ENCODE data around the gene TTC38.

TTC38 gene

GRCh38 chr22:46327691-46328465 lies 60.1 kb downstream of the TTC38 start:
- no peak overlapping the region for H3K4me3 ChIP-seq (ENCODE audit: low read depth, low read length)
- no peaks in the 10 kb centered on the region for H3K9me3 ChIP-seq (ENCODE audit: severe bottlenecking)
- no peak for DNase-seq
- no peak overlapping the region for H3K27ac ChIP-seq
- no peak for TF ChIP-seq CTCF (IDR thresholded peaks at IDR 0.05; ENCODE audit: low read depth, low read length)
- H3K36me3 ChIP-seq, result peaks cover 86% of the 10 kb centered on the region
- no peaks in the 10 kb centered on the region for H3K27me3 ChIP-seq (ENCODE audit: insufficient read depth, low read depth, severe bottlenecking)

- TF ChIP-seq CTCF (IDR thresholded peaks at IDR 0.05; ENCODE audit: low read depth, low read length), result no peak
- Histone ChIP-seq H3K9me3 (ENCODE audit: severe bottlenecking) (no peaks in the 10 kb centered on the region), H3K4me3 (ENCODE audit: low read depth, low read length) (no peak overlapping the region), H3K27ac (no peak overlapping the region), H3K36me3 (peaks cover 84% of the 10 kb centered on the region), H3K27me3 (ENCODE audit: insufficient read depth, low read depth, severe bottlenecking) (no peaks in the 10 kb centered on the region)
- DNase-seq, result no peak
These were observed 61.0 kb downstream of the TTC38 start for GRCh38 chr22:46328797-46329196.

DNA sequence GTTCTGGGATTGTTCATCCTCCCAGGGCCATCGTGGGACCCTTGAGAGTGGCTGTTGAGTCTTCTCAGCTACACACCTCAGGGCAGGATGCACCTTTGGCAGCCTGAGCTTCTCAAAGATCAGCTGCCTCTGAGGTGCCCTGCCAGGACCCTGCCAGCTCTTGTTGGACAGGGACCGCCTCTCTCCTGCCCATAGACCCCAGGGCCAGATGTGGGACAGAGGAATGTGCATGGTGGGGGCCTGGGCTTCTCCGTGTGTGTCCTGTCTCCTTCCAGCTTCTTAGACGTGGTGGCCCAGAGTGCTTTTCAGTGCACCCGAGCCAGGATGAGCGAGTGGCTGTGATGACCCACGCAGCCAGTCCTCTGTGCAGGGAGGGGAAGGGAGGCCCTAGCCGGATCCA lies 61.8 kb downstream of the TTC38 start:
- TF ChIP-seq CTCF (IDR thresholded peaks at IDR 0.05; ENCODE audit: low read depth, low read length), result no peak
- DNase-seq, result no peak
- Histone ChIP-seq H3K4me3 (ENCODE audit: low read depth, low read length) (no peak overlapping the region), H3K36me3 (peaks cover 77% of the 10 kb centered on the region), H3K27ac (no peak overlapping the region), H3K27me3 (ENCODE audit: insufficient read depth, low read depth, severe bottlenecking) (no peaks in the 10 kb centered on the region), H3K9me3 (ENCODE audit: severe bottlenecking) (no peaks in the 10 kb centered on the region)

DNA sequence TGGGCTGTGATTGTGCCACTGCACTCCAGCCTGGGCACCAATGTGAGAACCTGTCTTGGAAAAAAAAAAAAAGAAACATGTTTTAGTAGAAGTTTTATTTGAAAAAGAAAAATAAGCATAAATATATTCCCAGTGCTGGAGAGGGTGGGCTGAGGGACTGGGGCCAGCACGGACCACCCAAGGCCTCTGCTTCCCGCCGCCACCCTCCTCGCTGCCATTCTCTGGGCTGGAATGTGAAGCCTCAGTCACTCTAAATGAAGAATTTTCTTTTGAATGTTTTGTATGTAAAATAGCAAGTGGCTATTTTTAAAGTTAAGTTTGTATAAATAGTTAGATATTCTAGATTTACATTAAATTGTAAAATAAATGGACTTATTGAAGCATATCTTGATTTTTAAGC lies 62.6 kb downstream of the TTC38 start:
- no peak for TF ChIP-seq CTCF (IDR thresholded peaks at IDR 0.05; ENCODE audit: low read depth, low read length)
- peaks cover 69% of the 10 kb centered on the region for H3K36me3 ChIP-seq
- no peaks in the 10 kb centered on the region for H3K9me3 ChIP-seq (ENCODE audit: severe bottlenecking)
- no peaks in the 10 kb centered on the region for H3K27me3 ChIP-seq (ENCODE audit: insufficient read depth, low read depth, severe bottlenecking)
- no peak for DNase-seq
- no peak overlapping the region for H3K4me3 ChIP-seq (ENCODE audit: low read depth, low read length)
- no peak overlapping the region for H3K27ac ChIP-seq

GRCh38 chr22:46331496-46331895 lies 63.7 kb downstream of the TTC38 start:
- no peak for TF ChIP-seq CTCF (IDR thresholded peaks at IDR 0.05; ENCODE audit: low read depth, low read length)
- Histone ChIP-seq H3K4me3 (ENCODE audit: low read depth, low read length) (no peak overlapping the region), H3K27ac (no peak overlapping the region), H3K36me3 (peaks cover 58% of the 10 kb centered on the region), H3K27me3 (ENCODE audit: insufficient read depth, low read depth, severe bottlenecking) (no peaks in the 10 kb centered on the region), H3K9me3 (ENCODE audit: severe bottlenecking) (no peaks in the 10 kb centered on the region)
- no peak for DNase-seq
